ENCODE data around the gene TRIM17.

TRIM17 gene

GRCh38 chr1:228362141-228362883 is 54.3 kb downstream of the TRIM17 start:
- H3K36me3 Mint-ChIP-seq, result no peaks in the 10 kb centered on the region
- no peak for DNase-seq
- CTCF ChIA-PET, result no interaction called here
- no peaks in the 10 kb centered on the region for H3K9me3 Mint-ChIP-seq
- no peak overlapping the region for H3K4me3 Mint-ChIP-seq
- no peaks in the 10 kb centered on the region for H3K4me1 Mint-ChIP-seq
- H3K27me3 Mint-ChIP-seq, result no peaks in the 10 kb centered on the region
- no peak overlapping the region for H3K27ac Mint-ChIP-seq

DNA sequence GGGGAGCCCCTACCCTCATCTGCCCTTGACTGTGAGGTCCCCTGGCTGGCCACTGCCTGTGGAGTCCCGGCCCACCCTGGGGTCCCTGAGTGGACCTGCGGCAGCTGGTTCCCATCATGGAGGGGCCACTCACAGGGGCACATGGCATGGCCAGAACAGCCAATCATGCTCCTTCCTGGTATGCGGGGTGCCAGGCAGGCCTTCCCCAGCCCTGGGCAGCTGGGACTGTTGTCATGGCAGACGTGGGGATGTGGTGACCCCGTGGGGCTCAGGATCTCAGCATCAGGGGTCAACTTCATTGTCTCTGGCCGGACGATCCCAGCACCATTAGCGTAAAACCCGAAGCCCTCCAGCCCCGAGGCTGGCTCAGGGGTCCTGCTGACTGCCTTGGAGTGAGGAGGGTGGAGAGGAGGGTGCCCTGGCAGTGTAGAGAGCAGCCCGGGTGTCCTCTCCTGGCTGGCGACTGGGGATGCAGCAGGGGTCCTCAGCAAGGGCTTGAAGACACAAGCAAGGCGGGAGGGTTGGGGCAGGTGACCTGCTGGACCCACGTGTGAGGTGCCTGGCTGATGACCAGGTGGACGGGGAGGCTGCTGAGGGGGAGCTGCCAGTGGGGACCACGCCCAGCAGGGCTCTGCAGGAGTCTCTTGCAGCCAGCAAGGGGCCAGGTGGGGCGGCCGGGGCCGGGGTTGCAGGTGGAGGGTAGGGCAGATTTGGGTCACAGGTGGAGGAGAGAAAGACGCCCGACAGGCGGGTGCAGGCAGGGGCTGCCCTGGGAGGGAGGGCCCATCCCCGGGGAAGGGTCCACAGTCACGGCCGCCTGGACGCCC is 55.1 kb downstream of the TRIM17 start:
- Mint-ChIP-seq H3K27me3 (no peaks in the 10 kb centered on the region), H3K4me1 (no peaks in the 10 kb centered on the region), H3K27ac (no peak overlapping the region), H3K36me3 (no peaks in the 10 kb centered on the region), H3K9me3 (no peaks in the 10 kb centered on the region), H3K4me3 (no peak overlapping the region)
- CTCF ChIA-PET, result interaction anchor here (0.6 kb wide), 1 partner anchor 362 kb away, joined by 3 read pairs; no protein-coding TSS in a partner anchor
- no peak for DNase-seq

GRCh38 chr1:228360533-228361313 is 55.9 kb downstream of the TRIM17 start:
- CTCF ChIA-PET, result interaction anchor here (0.6 kb wide), 1 partner anchor 361 kb away, joined by 3 read pairs; no protein-coding TSS in a partner anchor
- H3K27me3 Mint-ChIP-seq, result no peaks in the 10 kb centered on the region
- H3K27ac Mint-ChIP-seq, result no peak overlapping the region
- H3K4me3 Mint-ChIP-seq, result no peak overlapping the region
- no peak for DNase-seq
- no peaks in the 10 kb centered on the region for H3K36me3 Mint-ChIP-seq
- no peaks in the 10 kb centered on the region for H3K9me3 Mint-ChIP-seq
- H3K4me1 Mint-ChIP-seq, result no peaks in the 10 kb centered on the region

- no peak for DNase-seq
- Mint-ChIP-seq H3K27ac (no peak overlapping the region), H3K4me1 (no peaks in the 10 kb centered on the region), H3K36me3 (no peaks in the 10 kb centered on the region), H3K4me3 (no peak overlapping the region), H3K9me3 (no peaks in the 10 kb centered on the region), H3K27me3 (no peaks in the 10 kb centered on the region)
- CTCF ChIA-PET, result no interaction called here
These were observed 56.8 kb downstream of the TRIM17 start for GRCh38 chr1:228359613-228360532.

DNA sequence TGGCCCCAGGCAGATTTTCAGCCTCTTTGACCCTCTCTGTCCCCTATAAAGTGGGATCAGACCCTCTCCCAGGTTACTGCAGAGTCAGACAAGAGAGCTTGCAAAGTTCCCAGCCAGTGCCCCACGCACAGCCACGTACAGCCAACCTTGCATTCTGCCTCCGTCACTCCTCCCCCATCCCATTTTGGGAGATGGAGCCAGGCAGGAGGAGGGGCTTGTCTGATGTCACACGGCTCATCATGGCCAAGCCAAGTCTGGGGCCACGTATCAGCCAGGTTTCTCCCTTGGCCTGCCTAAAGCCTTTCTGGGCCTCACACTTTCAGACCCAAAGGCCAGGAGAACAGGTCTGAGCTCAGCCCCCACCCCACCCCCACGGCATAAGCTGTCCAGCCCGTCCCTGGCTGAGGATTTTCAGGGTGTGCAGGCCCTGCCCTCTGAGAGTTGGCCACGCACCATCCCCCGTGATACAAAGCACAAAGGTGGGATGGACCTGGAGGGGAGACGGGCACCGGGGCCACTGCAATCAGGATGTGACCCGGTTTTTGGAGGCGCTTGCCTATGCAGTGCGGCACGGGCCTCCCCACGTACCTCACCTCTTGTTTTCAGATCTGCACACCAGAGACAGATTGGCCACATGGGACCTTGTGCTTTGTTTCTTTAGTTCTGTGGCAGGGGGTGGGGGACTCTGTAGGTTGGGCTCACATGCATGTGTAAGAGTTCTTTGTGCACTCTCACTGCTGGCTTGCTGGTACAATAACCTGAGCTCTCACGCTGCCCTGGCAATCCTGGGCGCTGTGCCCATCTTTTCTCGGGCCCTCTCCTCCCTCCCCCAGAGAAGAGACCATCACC is 57.7 kb downstream of the TRIM17 start:
- CTCF ChIA-PET, result interaction anchor here (0.9 kb wide), 1 partner anchor 9 kb away, joined by 4 read pairs; no protein-coding TSS in a partner anchor
- no peak for DNase-seq
- Mint-ChIP-seq H3K9me3 (no peaks in the 10 kb centered on the region), H3K4me3 (no peak overlapping the region), H3K4me1 (no peaks in the 10 kb centered on the region), H3K27me3 (no peaks in the 10 kb centered on the region), H3K27ac (no peak overlapping the region), H3K36me3 (no peaks in the 10 kb centered on the region)

DNA sequence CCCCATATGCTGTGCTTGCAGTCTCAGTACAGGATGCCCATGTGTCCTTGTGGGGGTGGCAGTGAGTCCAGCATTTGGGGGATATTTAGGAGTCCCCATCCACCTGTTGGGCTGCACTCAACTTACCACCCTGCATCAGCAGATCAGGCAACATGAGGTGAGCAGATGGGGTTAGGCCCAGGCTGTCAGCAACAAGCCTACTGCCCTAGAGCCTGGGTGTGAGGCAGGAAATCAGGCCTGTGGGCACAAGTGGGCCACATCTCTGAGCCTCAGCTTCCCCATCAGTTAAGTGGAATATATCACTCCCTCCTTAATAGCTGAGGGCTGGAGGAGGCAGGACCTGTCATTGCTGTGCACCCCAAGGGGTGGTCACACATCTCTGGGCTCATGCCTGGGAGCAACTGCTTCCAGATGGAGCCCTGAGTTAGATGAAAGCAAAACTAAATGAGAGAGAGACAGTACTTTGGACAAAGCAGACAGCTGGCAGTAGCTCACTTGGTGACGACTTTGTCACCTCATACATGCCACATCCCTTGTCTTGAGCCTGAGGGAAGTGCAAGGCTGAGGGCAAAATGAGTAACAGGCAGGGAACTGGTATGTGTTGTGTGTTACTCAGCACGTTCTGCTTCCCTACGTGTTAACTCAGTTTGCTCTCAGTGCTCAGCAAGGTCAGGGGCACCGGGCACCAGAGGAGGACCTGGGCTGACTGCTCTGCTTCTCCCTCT is 58.5 kb downstream of the TRIM17 start:
- Mint-ChIP-seq H3K4me1 (no peaks in the 10 kb centered on the region), H3K4me3 (no peak overlapping the region), H3K9me3 (no peaks in the 10 kb centered on the region), H3K27me3 (no peaks in the 10 kb centered on the region), H3K36me3 (no peaks in the 10 kb centered on the region), H3K27ac (no peak overlapping the region)
- CTCF ChIA-PET, result interaction anchor here (0.9 kb wide), 1 partner anchor 9 kb away, joined by 4 read pairs; no protein-coding TSS in a partner anchor
- no peak for DNase-seq

Measured in activated naive CD4-positive, alpha-beta T cell treated with anti-CD3 and anti-CD28 coated beads, Interleukin-2, amount 10 ng/mL, durations not matched to agents 7 days and 5 days (primary cell).